GM21515 (cell line): Measurements from ENCODE around the gene MAP3K20.

ENCODE experiments used
- ATAC-seq: cut with Tn5 transposase; IDR thresholded peaks from one replicate; pipeline ENCODE4 v1.9.1; 2021; ENCODE audit not compliant: unreplicated experiment

Gene MAP3K20

DNA sequence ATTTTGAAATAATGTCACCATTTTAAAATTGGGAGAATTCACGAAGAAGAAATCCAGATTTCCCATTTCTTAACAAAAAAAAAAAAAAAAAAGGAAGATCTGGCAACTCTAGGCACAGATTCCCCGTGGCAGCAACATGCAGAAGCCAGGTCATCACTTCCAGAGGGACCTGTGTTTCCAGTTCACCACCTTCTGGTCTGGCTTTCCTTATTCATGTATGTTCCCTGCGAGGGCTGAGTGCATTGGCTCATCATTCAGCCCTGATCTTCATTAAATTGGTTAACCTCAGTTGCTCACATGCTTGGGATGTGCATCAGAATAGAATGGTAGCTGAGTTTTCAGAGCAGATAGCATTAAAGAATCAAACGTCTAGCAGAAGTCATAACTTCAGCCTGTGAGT lies 25.0 kb upstream of the MAP3K20 start:
- no peak for ATAC-seq

DNA sequence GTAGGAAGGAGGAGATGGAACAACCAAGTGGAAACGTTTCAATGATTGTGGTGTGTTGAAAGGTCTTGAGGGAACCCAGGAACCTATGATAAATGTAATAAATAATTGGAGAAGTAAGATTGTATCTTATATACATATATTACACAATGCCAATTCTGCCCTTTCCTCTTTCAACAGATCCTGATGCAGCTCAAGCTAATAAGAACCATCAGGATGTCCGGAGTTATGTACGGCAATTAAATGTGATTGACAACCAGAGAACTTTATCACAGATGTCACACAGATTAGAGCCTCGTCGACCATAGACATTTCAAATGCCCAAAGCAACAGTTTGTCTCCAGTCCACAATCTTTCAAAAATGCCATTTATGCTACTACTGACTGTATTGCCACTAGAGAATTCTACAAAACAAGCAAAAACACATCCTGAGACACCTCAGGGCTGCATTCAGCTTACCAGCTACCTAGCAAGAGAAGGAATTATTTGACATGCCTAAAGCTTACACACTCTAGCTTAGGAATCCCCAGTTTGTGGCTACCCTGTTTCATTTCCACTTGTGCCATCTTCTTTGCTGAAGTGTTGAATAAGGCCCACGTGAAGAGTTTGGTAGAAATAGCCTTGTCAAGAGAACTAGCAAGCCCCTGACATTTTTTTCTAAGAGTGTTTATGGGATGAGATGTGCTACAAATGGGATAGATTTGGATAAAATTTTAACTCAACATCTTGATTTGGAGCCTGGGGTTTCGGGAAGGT lies 24.0 kb upstream of the MAP3K20 start:
- ATAC-seq, result no peak

DNA sequence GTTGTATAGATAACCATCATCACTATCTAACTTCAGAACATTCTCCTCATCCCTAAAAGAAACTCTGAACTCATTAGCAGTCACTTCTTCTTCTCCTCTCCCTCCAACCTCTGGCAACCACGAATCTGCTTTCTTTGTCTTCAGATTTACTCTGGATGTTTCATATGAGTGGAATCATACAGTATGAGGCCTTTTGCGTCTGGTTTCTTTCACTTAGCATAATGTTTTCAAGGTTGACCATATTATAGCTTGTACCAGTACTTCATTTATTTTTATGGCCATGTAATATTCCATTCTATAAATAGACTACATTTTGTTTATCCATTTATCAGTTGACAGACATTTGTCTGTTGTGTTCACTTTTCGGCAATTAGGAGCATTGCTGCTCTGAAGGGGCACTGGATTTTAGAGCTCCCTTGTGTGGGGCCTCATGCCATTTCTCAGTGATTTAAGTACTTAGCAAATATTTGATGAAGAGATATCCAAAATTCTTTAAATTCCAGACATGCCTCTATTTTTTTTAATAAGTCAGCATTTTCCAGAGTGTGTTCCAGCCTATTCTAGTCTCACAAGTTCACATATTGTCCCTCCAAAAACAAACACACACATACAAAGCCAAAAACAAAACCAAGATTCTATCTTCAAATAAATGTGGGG lies 22.5 kb upstream of the MAP3K20 start:
- no peak for ATAC-seq

- ATAC-seq, result no peak
Measured at GRCh38 chr2:173054466-173054865, 21.2 kb upstream of the MAP3K20 start.

DNA sequence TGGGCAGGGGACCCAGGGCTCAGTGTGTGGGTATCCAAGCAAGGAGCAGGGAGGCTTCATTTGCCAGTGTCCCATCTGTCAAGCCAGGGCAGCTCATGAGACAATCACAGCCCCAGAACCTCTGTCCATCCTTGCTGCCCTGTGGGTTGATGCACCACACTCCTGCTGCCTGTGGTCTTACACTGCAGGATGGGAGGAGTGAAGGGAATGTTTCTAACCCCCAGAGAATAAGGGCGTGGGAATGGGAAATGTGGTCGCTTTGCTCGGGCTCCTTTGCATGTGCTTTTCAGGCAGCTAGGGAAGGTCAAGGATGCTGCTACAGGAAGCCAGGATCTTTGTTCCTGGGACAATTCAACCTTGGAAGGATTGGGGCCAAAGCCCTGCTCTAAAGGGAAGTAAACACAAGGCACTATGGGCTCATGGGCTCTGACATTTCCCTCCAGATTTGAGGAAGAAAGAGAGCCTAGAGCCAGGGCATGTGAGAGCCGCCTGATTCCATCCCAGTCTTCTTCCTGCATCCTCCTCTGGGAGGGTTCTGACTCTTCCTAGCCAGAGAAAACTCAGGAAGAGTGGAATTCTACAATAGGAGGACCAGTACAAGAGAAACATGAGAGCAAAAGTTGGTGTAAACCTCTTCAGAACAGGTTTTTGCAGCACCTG lies 18.8 kb upstream of the MAP3K20 start:
- ATAC-seq, result no peak

DNA sequence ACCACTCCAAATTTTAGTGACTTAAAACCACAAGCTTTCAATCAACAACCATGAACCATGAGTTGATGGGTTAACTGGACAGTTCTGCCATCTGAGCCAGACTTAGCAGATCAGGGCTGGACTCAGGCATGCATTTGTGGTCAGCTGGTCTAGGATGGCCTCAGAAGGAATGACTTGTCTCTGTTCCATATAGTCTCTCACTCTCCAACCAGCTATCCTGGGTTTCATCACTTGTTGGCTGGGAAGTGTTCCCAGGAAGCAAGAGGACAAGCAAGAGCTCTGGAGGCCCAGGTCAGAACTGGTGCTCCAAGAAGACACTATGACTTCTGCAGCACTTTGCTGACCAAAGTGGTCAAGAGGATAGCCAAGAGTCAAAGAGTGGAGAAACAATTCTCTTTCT lies 17.5 kb upstream of the MAP3K20 start:
- no peak for ATAC-seq

GRCh38 chr2:173058673-173059072 lies 17.0 kb upstream of the MAP3K20 start:
- ATAC-seq, result no peak

GRCh38 chr2:173059292-173059691 lies 16.4 kb upstream of the MAP3K20 start:
- ATAC-seq, result no peak

GRCh38 chr2:173059971-173060461 lies 15.6 kb upstream of the MAP3K20 start:
- ATAC-seq, result no peak

GRCh38 chr2:173062801-173063200 lies 12.8 kb upstream of the MAP3K20 start:
- ATAC-seq, result no peak

GRCh38 chr2:173064151-173064805 lies 11.4 kb upstream of the MAP3K20 start:
- ATAC-seq, result no peak

DNA sequence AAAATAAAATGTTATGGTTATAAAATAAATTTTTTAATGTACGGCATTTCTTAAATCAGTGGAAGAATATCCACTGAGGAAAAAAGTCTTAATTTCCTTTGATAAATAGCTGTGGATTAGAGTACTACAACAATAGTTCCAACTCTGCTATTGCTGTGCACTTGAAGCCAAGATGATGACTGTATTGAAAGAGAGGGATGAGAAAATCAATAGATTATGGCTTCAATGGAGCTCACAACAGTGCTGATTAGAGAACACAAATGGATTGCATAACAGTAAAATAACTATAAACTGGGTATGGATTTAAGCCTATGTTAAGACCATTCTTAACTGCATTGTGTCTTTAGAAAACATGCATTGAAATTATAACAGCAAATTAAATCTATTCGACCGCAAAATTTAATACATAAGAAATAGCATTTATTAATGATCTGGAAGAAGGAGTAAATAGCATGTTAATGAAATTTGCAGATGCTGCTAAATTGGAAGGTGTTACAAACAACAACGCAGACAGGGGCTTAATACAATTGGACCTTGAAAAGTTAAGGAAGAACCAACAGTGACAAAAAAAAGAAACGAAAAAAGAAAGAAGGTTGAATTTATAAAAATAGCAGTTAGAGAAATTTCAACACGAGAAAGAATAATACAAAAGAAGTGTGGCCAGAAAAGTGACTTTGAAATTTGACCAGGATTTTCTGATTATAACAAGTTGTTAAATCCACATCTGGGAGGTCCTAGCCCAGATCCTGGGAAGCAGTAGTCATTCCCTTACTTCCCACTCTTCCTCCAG lies 8.6 kb upstream of the MAP3K20 start:
- ATAC-seq, result no peak

GRCh38 chr2:173075056-173075780 lies 428 bp upstream of the MAP3K20 start:
- ATAC-seq, result no peak

- peak; percentile 26 for ATAC-seq
Measured at GRCh38 chr2:173076581-173077345, 1.1 kb downstream of the MAP3K20 start.

DNA sequence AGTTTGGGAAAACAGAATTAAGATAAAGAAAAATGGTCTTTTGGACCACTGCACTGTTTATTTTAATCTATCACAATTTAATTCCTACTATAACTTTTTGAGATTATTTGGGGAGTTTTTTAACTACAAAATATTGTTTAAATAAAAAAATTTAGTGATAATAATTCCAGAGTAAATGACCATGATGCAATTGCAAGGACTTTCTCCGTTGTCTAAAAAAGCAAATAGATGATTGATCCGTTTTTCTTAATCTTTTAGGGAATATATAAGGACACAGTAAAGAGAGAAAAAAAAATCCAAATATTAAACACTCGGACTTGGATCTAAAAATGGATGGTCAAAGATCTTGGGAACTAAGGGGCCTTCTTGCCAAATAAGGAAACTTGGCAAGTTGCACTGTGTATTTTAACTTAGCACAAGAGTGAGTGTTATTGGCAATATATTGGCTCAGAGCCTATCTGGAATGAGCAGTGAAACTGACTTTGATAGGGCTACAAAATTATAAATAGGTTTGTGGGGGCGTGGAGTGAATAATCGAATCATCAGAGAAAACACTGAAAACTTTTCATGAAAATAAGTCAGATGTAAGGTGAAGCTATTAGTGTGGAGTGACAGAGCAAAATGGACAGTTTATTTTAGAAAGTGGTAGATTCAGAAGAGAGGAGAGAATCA lies 2.0 kb downstream of the MAP3K20 start:
- ATAC-seq, result no peak

DNA sequence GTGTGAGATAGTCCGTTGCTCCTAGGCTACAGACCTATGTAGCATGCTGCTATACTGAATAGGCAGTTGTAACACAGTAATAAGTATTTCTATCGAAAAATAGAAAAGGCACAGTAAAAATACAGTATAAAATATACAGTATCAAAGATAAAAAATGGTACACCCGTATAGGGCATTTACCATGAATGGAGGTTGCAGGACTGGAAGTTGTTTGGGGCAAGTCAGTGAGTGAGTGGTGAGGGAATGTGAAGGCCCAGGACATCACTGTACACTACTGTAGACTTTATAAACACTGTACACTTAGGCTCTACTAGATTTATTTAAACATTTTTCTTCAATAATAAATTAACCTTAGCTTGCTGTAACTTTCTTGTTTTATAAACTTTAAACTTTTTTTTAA lies 3.5 kb downstream of the MAP3K20 start:
- ATAC-seq, result no peak

- no peak for ATAC-seq
Measured at GRCh38 chr2:173079973-173080860, 4.6 kb downstream of the MAP3K20 start.
